ENCODE measurements around the gene KDM4C. TPM values are rescaled to one million over a fixed set of nuclear protein-coding genes. Genes with fewer than 3 reads are reported as not detected.

The KDM4C gene
- total RNA-seq, 1 donor from 2014 or later, result 18.2 TPM

GRCh38 chr9:6910032-6910431, 152.3 kb downstream of the KDM4C start:
- Histone ChIP-seq H4K20me1 (ENCODE audit: insufficient read depth, low read length) (no peaks in the 10 kb centered on the region), H2AFZ (ENCODE audit: low read depth, low read length) (no peak overlapping the region), H3K9ac (ENCODE audit: low read length) (no peak overlapping the region), H3K27me3 (ENCODE audit: insufficient read depth, low read length) (no peaks in the 10 kb centered on the region), H3K27ac (ENCODE audit: low read depth, low read length) (no peak overlapping the region), H3K36me3 (ENCODE audit: insufficient read depth, low read length) (no peaks in the 10 kb centered on the region), H3K4me1 (ENCODE audit: insufficient read depth, low read length) (no peaks in the 10 kb centered on the region), H3K79me2 (ENCODE audit: insufficient read depth, low read length) (no peaks in the 10 kb centered on the region), H3K4me3 (ENCODE audit: insufficient read depth, low read depth, low read length) (no peak overlapping the region), H3K4me2 (ENCODE audit: low read length) (no peak overlapping the region), H3K9me3 (ENCODE audit: insufficient read depth, low read depth, low read length) (no peaks in the 10 kb centered on the region)
- Mint-ChIP-seq H3K4me1 (ENCODE audit: low read depth, unreplicated experiment) (no peaks in the 10 kb centered on the region), H3K27me3 (ENCODE audit: low read depth, unreplicated experiment) (no peaks in the 10 kb centered on the region), H3K36me3 (ENCODE audit: low read depth, unreplicated experiment) (no peaks in the 10 kb centered on the region), H3K9me3 (ENCODE audit: unreplicated experiment) (no peaks in the 10 kb centered on the region), H3K27ac (ENCODE audit: unreplicated experiment) (no peak overlapping the region), H3K4me3 (ENCODE audit: unreplicated experiment) (no peak overlapping the region)
- DNase-seq (ENCODE audit: low read depth), result no peak
- FAIRE-seq, result no peak
- TF ChIP-seq EZH2 (IDR thresholded peaks at IDR 0.05; ENCODE audit: insufficient read depth, low read length), result no peak
- TF ChIP-seq CTCF (IDR thresholded peaks at IDR 0.05; ENCODE audit: insufficient read depth, low read depth, low read length), result peak; percentile 53

- DNase-seq (ENCODE audit: low read depth) (no peak), FAIRE-seq (no peak)
- Histone ChIP-seq H2AFZ (ENCODE audit: low read depth, low read length) (no peak overlapping the region), H3K36me3 (ENCODE audit: insufficient read depth, low read length) (no peaks in the 10 kb centered on the region), H3K9me3 (ENCODE audit: insufficient read depth, low read depth, low read length) (no peaks in the 10 kb centered on the region), H3K4me2 (ENCODE audit: low read length) (no peak overlapping the region), H3K79me2 (ENCODE audit: insufficient read depth, low read length) (no peaks in the 10 kb centered on the region), H3K4me3 (ENCODE audit: insufficient read depth, low read depth, low read length) (no peak overlapping the region), H3K27ac (ENCODE audit: low read depth, low read length) (no peak overlapping the region), H4K20me1 (ENCODE audit: insufficient read depth, low read length) (no peaks in the 10 kb centered on the region), H3K9ac (ENCODE audit: low read length) (no peak overlapping the region), H3K27me3 (ENCODE audit: insufficient read depth, low read length) (no peaks in the 10 kb centered on the region), H3K4me1 (ENCODE audit: insufficient read depth, low read length) (no peaks in the 10 kb centered on the region)
- H3K36me3 Mint-ChIP-seq (ENCODE audit: low read depth, unreplicated experiment), result no peaks in the 10 kb centered on the region
- TF ChIP-seq EZH2 (IDR thresholded peaks at IDR 0.05; ENCODE audit: insufficient read depth, low read length) (no peak), CTCF (IDR thresholded peaks at IDR 0.05; ENCODE audit: insufficient read depth, low read depth, low read length) (no peak)
- H3K27me3 Mint-ChIP-seq (ENCODE audit: low read depth, unreplicated experiment), result no peaks in the 10 kb centered on the region
- H3K9me3 Mint-ChIP-seq (ENCODE audit: unreplicated experiment), result no peaks in the 10 kb centered on the region
- no peaks in the 10 kb centered on the region for H3K4me1 Mint-ChIP-seq (ENCODE audit: low read depth, unreplicated experiment)
- H3K4me3 Mint-ChIP-seq (ENCODE audit: unreplicated experiment), result no peak overlapping the region
- no peak overlapping the region for H3K27ac Mint-ChIP-seq (ENCODE audit: unreplicated experiment)
These were observed 152.7 kb downstream of the KDM4C start for GRCh38 chr9:6910497-6910896.

- no peaks in the 10 kb centered on the region for H3K27me3 Mint-ChIP-seq (ENCODE audit: low read depth, unreplicated experiment)
- H3K36me3 Mint-ChIP-seq (ENCODE audit: low read depth, unreplicated experiment), result no peaks in the 10 kb centered on the region
- Histone ChIP-seq H3K9ac (ENCODE audit: low read length) (no peak overlapping the region), H3K27ac (ENCODE audit: low read depth, low read length) (no peak overlapping the region), H2AFZ (ENCODE audit: low read depth, low read length) (no peak overlapping the region), H3K36me3 (ENCODE audit: insufficient read depth, low read length) (no peaks in the 10 kb centered on the region), H3K4me3 (ENCODE audit: insufficient read depth, low read depth, low read length) (no peak overlapping the region), H3K27me3 (ENCODE audit: insufficient read depth, low read length) (no peaks in the 10 kb centered on the region), H3K4me1 (ENCODE audit: insufficient read depth, low read length) (no peaks in the 10 kb centered on the region), H3K9me3 (ENCODE audit: insufficient read depth, low read depth, low read length) (no peaks in the 10 kb centered on the region), H4K20me1 (ENCODE audit: insufficient read depth, low read length) (peaks cover 2% of the 10 kb centered on the region), H3K79me2 (ENCODE audit: insufficient read depth, low read length) (no peaks in the 10 kb centered on the region), H3K4me2 (ENCODE audit: low read length) (no peak overlapping the region)
- no peak overlapping the region for H3K4me3 Mint-ChIP-seq (ENCODE audit: unreplicated experiment)
- DNase-seq (ENCODE audit: low read depth) (no peak), FAIRE-seq (peak; percentile 20)
- H3K27ac Mint-ChIP-seq (ENCODE audit: unreplicated experiment), result no peak overlapping the region
- H3K9me3 Mint-ChIP-seq (ENCODE audit: unreplicated experiment), result no peaks in the 10 kb centered on the region
- no peaks in the 10 kb centered on the region for H3K4me1 Mint-ChIP-seq (ENCODE audit: low read depth, unreplicated experiment)
- no peak for TF ChIP-seq CTCF (IDR thresholded peaks at IDR 0.05; ENCODE audit: insufficient read depth, low read depth, low read length)
- TF ChIP-seq EZH2 (IDR thresholded peaks at IDR 0.05; ENCODE audit: insufficient read depth, low read length), result no peak
These were observed 154.3 kb downstream of the KDM4C start for GRCh38 chr9:6911901-6912638.
